NCI-H510A (cell line): ENCODE results near the gene MKNK1.

Experiments
- DNase-seq: peaks from one replicate; lab custom pipeline; 2025; lab: John Stamatoyannopoulos, UW

Gene MKNK1

DNA sequence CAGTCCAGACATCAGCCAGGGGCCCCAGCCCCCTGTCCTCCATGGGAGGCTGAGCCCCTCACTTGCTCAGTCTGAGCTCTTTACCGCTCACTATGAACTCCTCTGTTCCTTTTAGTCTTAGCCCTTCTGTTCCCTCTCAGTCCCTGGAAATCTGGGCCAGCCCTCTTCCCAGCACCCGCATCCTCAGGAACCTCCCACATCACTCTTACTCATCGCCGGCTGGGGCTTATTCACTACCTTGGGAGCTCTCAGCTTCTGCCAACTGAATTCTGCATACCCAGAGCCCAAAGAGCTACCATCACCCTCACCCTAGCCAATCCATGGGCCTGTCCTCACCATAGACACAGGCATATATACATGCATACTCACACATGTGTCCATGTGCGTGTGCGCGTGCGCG, 64.1 kb downstream of the MKNK1 start:
- DNase-seq, result no peak

DNA sequence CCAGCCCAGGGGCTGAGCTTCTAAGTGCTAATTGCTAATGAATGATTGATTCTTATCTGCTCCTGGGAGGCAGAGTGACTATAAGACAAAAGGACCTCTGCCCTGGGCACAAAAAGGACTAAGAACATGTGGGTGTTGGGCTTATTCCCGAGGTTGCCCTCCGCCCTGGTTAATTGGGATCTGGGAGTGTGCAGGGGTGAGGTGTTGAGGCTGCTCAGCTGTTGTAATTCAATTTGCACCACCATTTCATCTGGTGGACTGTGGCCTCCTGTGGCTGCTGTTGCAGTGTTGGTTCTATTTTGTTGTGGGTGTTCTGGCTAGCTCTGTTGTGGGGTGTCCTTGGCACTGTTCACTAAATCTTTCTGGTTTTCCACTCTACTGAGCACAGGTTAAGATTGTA, 65.9 kb downstream of the MKNK1 start:
- DNase-seq, result no peak

DNA sequence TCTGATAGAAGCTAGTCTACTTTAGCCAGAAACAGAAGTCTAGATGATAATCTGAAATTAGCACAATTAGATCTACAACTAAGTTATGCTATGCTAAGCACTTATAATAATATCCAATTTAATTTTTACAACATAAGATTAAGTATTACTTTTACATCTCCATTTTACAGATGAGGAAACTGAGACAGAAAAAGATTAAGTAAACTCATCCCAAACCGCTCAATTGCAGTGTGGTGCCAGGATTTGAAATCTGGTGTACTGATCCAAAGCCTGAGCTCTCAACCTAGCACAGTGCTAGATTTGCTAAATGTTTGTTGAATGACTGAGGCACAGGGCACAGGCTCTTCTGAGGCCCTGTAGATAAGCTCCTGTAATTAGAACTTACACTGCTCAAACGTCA, 66.4 kb downstream of the MKNK1 start:
- DNase-seq, result no peak

- no peak for DNase-seq
These were observed 67.5 kb downstream of the MKNK1 start for GRCh38 chr1:46536527-46536926.

- DNase-seq, result no peak
These were observed 69.0 kb downstream of the MKNK1 start for GRCh38 chr1:46535063-46535462.

- no peak for DNase-seq
These were observed 70.7 kb downstream of the MKNK1 start for GRCh38 chr1:46533179-46533864.

- DNase-seq, result no peak
These were observed 71.4 kb downstream of the MKNK1 start for GRCh38 chr1:46532498-46533178.

DNA sequence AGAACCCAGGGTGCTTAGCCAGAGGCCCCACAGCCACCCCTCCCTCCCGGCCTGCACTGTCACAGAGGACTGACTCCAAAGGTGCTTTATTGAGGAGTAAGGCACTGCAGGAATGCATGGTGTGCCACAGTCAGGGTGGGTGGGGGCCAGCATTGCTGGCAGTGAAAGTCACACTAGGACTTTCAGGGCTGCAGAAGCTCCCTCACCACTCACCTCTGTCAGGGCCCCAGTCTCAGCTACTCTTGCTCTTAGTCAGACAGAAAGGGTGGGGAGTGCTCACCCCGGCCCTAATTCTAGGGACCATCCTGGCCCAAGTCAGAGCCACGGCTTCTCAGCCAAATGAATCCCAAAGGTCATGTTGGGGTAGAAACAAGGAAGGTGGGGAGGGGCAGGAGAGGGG, 72.0 kb downstream of the MKNK1 start:
- no peak for DNase-seq

DNA sequence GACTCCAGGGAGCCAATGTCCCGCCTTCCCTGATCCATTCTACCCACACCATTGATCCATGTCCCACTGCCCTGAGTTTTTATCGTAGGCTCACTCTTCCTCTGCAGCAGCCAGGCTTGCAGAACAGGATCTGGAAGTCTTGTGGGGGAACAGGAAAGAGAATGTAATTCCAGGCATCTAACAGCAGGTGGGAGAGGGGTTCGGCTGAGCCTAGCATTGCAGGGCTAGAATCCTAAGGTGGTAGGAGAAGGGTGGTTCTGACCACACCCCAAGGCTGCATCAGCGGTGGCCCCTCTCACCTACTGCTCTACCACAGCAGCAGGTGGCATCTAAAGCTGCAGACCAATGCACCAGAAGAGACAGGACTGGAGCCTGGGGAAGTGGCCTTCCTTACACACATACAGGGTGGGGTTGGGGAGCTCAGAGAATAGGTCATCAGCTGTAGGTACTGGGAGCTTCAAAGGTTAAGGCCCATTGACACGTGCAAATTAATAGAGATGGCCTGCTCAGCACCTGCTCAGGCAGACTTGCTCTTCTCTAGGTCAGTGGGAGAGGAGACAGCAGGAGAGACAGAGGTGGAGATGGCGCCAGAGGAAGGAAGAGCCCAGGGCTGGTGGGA, 73.2 kb downstream of the MKNK1 start:
- DNase-seq, result no peak

DNA sequence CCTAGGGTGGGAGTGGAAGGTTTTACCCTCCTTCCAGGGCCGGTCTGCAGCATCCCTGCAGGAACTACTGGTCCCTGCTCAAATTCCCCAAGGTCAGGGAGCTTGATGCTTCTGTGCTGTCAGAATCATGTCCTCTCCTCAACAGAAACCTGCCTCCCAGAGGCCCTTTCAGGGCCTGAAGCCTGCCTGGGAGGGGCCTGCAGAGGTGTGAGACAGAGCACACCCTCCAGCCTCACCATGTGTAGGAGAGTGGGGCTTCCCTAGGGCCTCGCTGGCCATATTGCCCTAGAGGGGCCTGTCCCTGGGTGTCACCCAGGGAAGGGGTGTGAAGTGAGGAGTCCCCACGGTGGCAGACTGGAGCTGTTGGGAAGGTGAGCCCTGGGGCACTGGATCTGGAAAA, 73.8 kb downstream of the MKNK1 start:
- DNase-seq, result no peak

DNA sequence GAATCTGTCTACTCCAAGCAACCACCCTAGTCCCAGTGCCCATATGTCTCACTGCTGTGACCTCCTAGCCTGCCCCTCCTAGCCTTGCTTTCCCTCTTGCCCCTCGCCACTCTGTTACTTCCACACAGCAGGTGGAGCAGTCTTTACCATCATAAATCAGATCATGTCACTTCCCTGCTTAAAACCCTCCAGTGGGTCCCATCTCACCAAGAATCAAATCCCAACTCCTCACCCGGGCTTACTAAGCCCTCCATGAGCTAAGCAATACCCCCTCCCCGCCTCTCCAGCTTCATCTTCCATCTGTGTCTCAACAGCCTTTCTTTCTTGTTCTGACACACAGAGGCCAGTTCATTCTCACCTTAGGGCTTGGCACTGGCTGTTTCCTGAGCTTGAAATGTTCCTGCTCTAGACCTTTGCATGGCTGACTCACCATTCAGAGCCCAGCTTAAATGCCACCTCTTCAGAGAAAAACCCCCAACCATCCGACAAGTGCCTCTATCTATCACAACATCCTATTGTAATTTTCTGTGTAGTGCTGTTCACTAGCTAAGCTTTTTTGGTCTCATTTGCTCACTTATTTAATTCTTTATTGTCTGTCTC, 74.9 kb downstream of the MKNK1 start:
- DNase-seq, result no peak

DNA sequence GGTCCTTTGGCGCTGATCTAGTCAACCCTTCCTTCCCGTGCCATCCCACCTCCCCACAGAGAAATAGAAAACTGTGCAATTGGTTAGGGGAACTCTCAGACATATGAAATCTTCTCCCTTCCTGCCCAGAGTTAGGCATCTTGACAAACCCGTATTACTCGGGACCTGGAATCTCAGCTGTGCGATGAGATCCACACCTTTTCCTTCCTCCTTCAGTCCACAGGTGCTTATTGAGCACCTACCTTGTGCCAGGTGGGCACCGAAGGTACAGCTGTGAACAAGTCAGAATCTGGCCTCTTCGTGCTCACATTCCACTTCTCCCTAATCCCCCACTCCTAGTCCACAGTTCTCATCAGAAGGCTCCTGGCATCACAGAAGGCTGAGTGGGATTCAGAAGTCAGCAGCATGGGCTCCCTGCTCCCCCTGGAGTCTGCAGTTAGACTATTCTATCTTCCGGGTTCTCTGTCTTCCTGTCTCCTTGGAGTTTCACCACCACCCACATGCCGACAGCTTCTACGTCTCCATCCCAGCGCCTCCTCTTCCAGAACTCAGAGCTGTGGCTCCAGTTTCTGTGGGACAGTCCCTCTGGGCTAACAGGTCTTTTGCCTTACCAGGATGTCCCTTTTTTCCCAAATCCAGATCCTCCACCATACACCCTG, 75.6 kb downstream of the MKNK1 start:
- no peak for DNase-seq

GRCh38 chr1:46527474-46528296, 76.4 kb downstream of the MKNK1 start:
- DNase-seq, result no peak

- DNase-seq, result no peak
These were observed 77.3 kb downstream of the MKNK1 start for GRCh38 chr1:46526691-46527291.

DNA sequence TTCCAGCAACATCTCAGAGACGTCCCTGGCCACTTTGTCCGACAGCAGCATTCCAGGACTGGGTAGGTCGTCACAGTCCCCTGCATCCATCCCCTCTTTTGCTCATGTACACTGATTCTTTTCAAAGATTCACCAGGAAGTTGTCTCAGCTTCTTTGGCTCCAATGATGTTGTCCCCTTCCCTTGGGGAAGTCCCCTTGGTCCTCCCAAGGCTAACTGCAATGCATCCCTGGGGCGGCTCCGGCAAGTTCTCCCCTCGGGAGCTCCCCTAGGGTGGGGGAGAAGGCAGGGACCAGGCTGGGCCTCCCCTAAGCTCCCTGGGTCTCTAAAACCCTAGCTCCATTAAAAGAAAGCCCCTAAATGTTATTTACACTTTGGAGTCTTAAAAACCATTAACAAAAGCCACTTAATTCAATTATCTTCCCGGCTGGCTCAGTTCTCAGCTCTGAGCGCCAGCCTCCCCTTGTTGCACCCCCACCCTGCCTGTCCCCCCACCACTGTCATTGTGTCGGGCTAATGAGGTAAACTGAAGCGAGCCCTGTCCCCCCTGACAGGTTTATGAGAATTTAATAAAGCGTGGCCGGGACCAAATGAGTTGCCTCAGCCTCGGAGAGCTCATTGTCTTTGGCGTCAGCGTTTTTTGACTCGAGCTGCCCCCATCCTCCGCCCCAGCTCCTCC, 77.9 kb downstream of the MKNK1 start:
- DNase-seq, result no peak

DNA sequence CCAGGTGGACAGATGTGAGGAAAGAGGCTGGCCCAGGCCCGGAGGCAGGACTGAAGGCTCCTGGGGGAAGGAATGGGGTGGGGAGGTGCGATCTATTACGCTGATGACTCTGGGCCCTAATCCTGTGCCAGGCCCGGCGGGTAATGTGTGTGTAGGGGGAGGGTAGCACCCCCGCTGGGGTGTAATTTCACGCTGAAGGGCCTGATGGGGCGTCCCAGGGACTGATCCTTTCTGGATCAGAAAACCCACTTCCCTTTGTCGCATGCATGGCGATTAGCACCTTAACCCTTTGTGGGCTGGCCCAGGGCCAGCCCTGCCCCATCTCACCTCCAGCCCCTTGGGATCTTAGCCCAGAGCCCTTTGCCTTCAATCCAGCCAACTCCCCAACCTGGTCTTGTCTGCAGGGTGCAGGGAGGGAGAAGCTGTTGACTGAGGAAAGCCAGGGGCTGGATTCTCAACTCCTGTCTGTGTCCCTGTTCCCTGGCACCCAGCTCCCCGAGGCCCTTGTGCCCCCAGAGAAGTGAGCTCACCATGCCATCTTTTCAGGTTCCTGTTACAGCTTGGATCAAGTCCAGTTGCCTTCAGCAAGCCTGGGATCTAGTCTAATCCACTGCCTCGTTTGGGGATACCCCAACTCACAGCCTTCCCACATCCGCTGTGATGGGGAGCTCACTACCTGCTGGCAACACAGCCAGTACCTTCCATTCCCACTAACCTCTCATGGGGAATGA, 78.7 kb downstream of the MKNK1 start:
- DNase-seq, result no peak

- no peak for DNase-seq
These were observed 79.2 kb downstream of the MKNK1 start for GRCh38 chr1:46524843-46525242.

DNA sequence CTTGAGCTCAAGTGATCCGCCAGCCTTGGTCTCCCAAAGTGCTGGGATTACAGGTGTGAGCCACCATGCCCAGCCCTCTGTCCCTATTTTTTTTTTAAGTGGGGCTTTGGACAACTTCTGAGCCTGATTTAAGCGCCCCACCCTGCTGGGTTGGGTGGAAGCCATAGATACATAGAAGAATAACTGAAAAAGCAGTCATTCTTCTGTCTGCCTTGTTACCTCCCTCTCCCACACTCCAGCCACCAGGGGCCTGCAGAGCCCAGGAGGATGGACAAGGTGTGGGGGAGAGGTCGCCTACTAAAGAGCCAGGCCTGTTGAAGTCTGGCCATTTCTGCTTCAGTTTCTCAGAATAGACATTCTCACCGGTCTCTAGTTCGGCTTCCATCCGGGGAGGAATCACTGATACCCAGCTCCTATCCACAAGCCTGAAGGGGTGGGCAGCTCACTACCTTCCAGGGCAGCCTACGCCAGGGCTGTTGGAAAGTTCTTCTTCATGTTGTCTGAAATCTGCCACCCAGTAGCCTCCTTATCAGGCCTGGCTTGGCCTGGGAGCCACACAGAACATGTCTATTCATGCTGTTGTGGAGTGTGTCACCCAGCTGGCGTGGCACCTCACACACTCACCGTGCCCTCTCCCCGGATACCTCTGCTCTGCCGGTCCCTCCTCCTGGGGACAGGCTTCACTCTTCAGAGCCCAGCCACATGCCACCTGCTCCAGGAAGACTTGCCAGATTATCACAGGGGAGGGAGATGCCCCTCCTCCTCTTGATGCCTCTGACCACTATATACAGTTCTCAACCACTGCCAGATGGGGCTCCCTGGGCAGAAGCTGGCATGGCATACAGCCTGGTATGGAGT, 80.3 kb downstream of the MKNK1 start:
- DNase-seq, result no peak

GRCh38 chr1:46522969-46523320, 81.1 kb downstream of the MKNK1 start:
- DNase-seq, result no peak
